CD14-positive monocyte (primary cell): ENCODE results near the gene ETAA1. TPM values are rescaled to one million over a fixed set of nuclear protein-coding genes. Genes with fewer than 3 reads are reported as not detected.

Experiments
- DNase-seq, 3 donors: peaks; one replicate each; pipeline ENCODE4 v3.0.0-alpha.2; 2011 to 2022
- H2AFZ ChIP-seq: 2 replicates; pipeline ENCODE4 v1.6.0; 2012; ENCODE audit warnings: mild to moderate bottlenecking, low read depth, low read length, inconsistent platforms; ENCODE audit not compliant: insufficient read depth, poor library complexity, severe bottlenecking
- H3K27ac ChIP-seq, 2 donors: 1 replicate in 1 of 2; 2 replicates in 1 of 2; pipeline ENCODE4 v1.5.1; 2012 to 2013; ENCODE audit warnings: low read length in 2 of 2, control low read depth in 1 of 2, inconsistent platforms in 1 of 2, low read depth in 1 of 2, mild to moderate bottlenecking in 1 of 2
- H3K27me3 ChIP-seq, 2 donors: one replicate each; pipeline versions ENCODE4 v1.6.0 to v1.6.1; 2011 to 2013; ENCODE audit warnings: low read length in 2 of 2; ENCODE audit not compliant: control insufficient read depth in 2 of 2, insufficient read depth in 2 of 2
- H3K36me3 ChIP-seq, 2 donors: replicated peaks in 1 of 2; 1 replicate in 1 of 2; 2 replicates in 1 of 2; pipeline versions ENCODE4 v1.5.1 to v1.6.1; 2012 to 2013; ENCODE audit warnings: low read length in 2 of 2, control low read depth in 1 of 2, inconsistent platforms in 1 of 2, mild to moderate bottlenecking in 1 of 2; ENCODE audit not compliant: insufficient read depth in 2 of 2, control insufficient read depth in 1 of 2
- H3K4me1 ChIP-seq, 2 donors: 1 replicate in 1 of 2; 2 replicates in 1 of 2; pipeline versions ENCODE4 v1.5.1 to v1.6.1; 2012 to 2013; ENCODE audit warnings: low read length in 2 of 2, control low read depth in 1 of 2, inconsistent platforms in 1 of 2, mild to moderate bottlenecking in 1 of 2, moderate library complexity in 1 of 2; ENCODE audit not compliant: insufficient read depth in 2 of 2, control insufficient read depth in 1 of 2
- H3K4me2 ChIP-seq: replicated peaks from 2 replicates; pipeline ENCODE3; 2012; ENCODE audit warnings: low read length, moderate library complexity, mild to moderate bottlenecking; ENCODE audit not compliant: poor library complexity, severe bottlenecking; ENCODE audit errors: extremely low read depth
- H3K4me3 ChIP-seq, 3 experiments: fragments of 200-600 bp in 1 of 3; sonication (generic) in 1 of 3; replicated peaks in 1 of 3; 1 replicate in 2 of 3; 2 replicates in 1 of 3; pipeline ENCODE4 v1.5.1; 2011 to 2013; ENCODE audit warnings: low read length in 3 of 3, mild to moderate bottlenecking in 3 of 3, control low read depth in 2 of 3, low read depth in 2 of 3, inconsistent platforms in 1 of 3, moderate library complexity in 1 of 3
- H3K79me2 ChIP-seq: 2 replicates; pipeline ENCODE4 v1.6.0; 2012; ENCODE audit warnings: mild to moderate bottlenecking, control low read depth, inconsistent platforms, low read length, moderate library complexity; ENCODE audit not compliant: insufficient read depth
- H3K9ac ChIP-seq: 2 replicates; pipeline ENCODE4 v1.6.0; 2017; ENCODE audit warnings: low read length, mild to moderate bottlenecking; ENCODE audit not compliant: insufficient read depth, poor library complexity, severe bottlenecking
- H3K9me3 ChIP-seq, 2 donors: replicated peaks in 1 of 2; 1 replicate in 1 of 2; 2 replicates in 1 of 2; pipeline versions ENCODE4 v1.5.1 to v1.6.1; 2012 to 2013; ENCODE audit warnings: low read length in 2 of 2, control low read depth in 1 of 2; ENCODE audit not compliant: control insufficient read depth in 1 of 2, insufficient read depth in 1 of 2
- H4K20me1 ChIP-seq: 2 replicates; pipeline ENCODE4 v1.6.0; 2012; ENCODE audit warnings: mild to moderate bottlenecking, low read length, control low read depth, moderate library complexity; ENCODE audit not compliant: insufficient read depth
- H3K27ac Mint-ChIP-seq, 7 donors: one replicate each; pipeline ENCODE4 v1.8.0; 2020; ENCODE audit warnings: mild to moderate bottlenecking in 7 of 7, mixed read lengths in 7 of 7, moderate library complexity in 6 of 7, inconsistent platforms in 2 of 7
- H3K27me3 Mint-ChIP-seq, 3 donors: one replicate each; pipeline ENCODE4 v1.8.0; 2021 to 2022; ENCODE audit warnings: low read depth in 3 of 3, mild to moderate bottlenecking in 3 of 3, mixed read lengths in 3 of 3, moderate library complexity in 3 of 3, inconsistent platforms in 1 of 3
- H3K36me3 Mint-ChIP-seq, 2 donors: one replicate each; pipeline ENCODE4 v1.8.0; 2020; ENCODE audit warnings: mixed read lengths in 2 of 2, inconsistent platforms in 1 of 2, mild to moderate bottlenecking in 1 of 2
- H3K4me1 Mint-ChIP-seq: one replicate; pipeline ENCODE4 v1.8.0; 2020; ENCODE audit warnings: mild to moderate bottlenecking, mixed read lengths
- H3K4me3 Mint-ChIP-seq, 2 donors: one replicate each; pipeline ENCODE4 v1.8.0; 2020; ENCODE audit warnings: mild to moderate bottlenecking in 2 of 2, mixed read lengths in 2 of 2, moderate library complexity in 1 of 2
- H3K9me3 Mint-ChIP-seq, 7 donors: one replicate each; pipeline ENCODE4 v1.8.0; 2020 to 2022; ENCODE audit warnings: mixed read lengths in 7 of 7, mild to moderate bottlenecking in 6 of 7, moderate library complexity in 6 of 7, inconsistent platforms in 2 of 7
- CTCF ChIP-seq: fragments of 200-600 bp; IDR thresholded peaks from one replicate; pipeline ENCODE4 v1.8.0; 2022; ENCODE audit warnings: antibody characterized with exemption, mild to moderate bottlenecking
- WGBS: methylation state at CpG from one replicate; pipeline ENCODE4 v1.1.5; 2013; ENCODE audit warnings: missing lambda C conversion rate; ENCODE audit not compliant: insufficient coverage; 5-methylcytosine and 5-hydroxymethylcytosine counted together
- intact Hi-C, 2 donors: fragments of 100-400 bp; cut with micrococcal nuclease; formaldehyde crosslinking; loops; one replicate each; pipeline versions ENCODE4 v1.15.0 to v1.15.1; 2023
- polyA plus RNA-seq, 3 donors: library from polyadenylated mRNA; depleted of rRNA in 1 of 3; unstranded in 2 of 3; stranded (reverse) in 1 of 3; fragments of 300-500 nt in 2 of 3; fragments of >200 nt in 1 of 3; fragmentation: Illumina TruSeq in 2 of 3; gene quantifications; 1 replicate in 2 of 3; 2 replicates in 1 of 3; pipeline ENCODE4 v1.2.3, GENCODE V29; 2012 to 2021

ETAA1 gene
- polyA plus RNA-seq, 3 donors, result 0.78 to 2.8 (median 1.7) TPM

DNA sequence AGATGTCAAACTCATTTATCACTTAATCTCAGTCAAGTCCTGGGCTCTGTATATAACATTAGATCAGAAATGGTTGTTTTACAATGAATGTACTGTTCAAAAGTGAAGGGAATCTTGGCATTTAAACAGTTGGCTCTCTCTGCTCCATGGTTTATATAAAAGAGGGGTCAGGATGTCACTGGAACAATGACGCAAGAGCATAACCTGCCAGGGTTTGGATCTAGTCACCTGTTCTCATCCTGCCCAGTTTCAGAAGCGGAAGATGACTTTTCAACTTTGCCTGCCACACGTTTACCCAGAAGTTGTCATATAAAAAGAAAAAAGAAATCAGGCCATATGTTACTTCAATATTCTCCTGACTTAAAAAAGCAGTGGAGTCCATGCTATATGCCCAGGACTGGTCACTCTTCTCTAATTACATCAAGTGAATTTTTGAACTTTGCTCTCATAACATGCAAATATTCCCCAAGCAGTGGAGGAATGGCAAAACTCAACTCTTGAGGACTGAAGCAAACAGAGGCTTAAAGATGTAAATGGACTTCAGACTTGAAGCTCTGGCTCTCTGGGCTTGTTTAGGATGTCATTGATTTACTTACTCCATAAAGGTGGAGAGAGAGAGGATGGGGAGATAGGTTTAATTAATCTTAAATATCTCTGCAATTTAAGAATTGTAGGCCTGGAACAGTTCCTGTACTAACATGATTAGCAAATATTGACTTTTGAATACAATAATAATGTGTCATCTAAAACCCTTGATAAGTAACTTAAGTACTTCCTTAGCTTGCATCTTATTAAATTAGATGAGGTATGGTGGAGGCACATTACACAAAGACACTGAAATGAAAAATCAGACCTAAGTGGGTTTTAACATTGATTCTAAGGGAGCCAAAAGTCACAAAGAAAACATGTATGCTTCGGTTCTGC is 58.3 kb downstream of the ETAA1 start:
- no peak for TF ChIP-seq CTCF
- no peak overlapping the region for H3K27ac Mint-ChIP-seq
- no peak overlapping the region for H3K4me3 ChIP-seq
- no peaks in the 10 kb centered on the region for H3K4me1 ChIP-seq
- H3K27me3 ChIP-seq, result no peaks in the 10 kb centered on the region
- no peaks in the 10 kb centered on the region for H3K79me2 ChIP-seq
- no peak for DNase-seq
- peaks cover 0 to 10% (median 4%) of the 10 kb centered on the region in 7 donors for H3K9me3 Mint-ChIP-seq
- WGBS, result 88% methylated on average over 3 of the region's 4 CpGs
- no peaks in the 10 kb centered on the region for H3K27me3 Mint-ChIP-seq
- intact Hi-C loops, result no loop called here
- H3K36me3 ChIP-seq, result no peaks in the 10 kb centered on the region
- no peak overlapping the region for H3K27ac ChIP-seq
- no peaks in the 10 kb centered on the region for H3K9me3 ChIP-seq
- no peak overlapping the region for H3K4me2 ChIP-seq
- no peak overlapping the region for H2AFZ ChIP-seq
- no peaks in the 10 kb centered on the region for H3K36me3 Mint-ChIP-seq
- no peak overlapping the region for H3K9ac ChIP-seq
- H3K4me3 Mint-ChIP-seq, result no peak overlapping the region
- H3K4me1 Mint-ChIP-seq, result no peaks in the 10 kb centered on the region
- no peaks in the 10 kb centered on the region for H4K20me1 ChIP-seq

DNA sequence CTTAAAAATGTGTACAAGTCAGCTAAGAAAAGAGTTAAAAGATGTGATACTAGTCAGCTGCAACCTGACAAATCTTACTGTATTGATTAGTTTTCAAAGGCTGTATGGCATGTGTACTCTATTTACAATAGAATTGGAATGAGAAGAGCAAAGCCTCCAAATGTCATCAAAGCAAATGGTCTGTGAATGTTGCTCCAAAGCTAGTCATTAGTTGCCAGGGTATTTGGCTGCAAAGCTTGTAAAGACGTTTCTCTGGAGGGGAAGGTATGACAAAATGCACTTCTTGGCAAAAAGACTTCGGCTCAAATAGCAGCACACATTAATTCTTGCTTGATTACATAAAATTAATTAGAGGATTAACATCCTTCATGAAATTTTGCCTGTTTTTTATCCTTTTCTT is 59.3 kb downstream of the ETAA1 start:
- Histone ChIP-seq H3K9ac (no peak overlapping the region), H3K79me2 (no peaks in the 10 kb centered on the region), H4K20me1 (no peaks in the 10 kb centered on the region), H3K4me2 (no peak overlapping the region), H3K4me1 (no peaks in the 10 kb centered on the region), H3K9me3 (no peaks in the 10 kb centered on the region), H3K27ac (no peak overlapping the region), H3K27me3 (no peaks in the 10 kb centered on the region), H2AFZ (no peak overlapping the region), H3K36me3 (no peaks in the 10 kb centered on the region), H3K4me3 (no peak overlapping the region)
- TF ChIP-seq CTCF, result no peak
- H3K4me1 Mint-ChIP-seq, result no peaks in the 10 kb centered on the region
- no peaks in the 10 kb centered on the region for H3K36me3 Mint-ChIP-seq
- H3K9me3 Mint-ChIP-seq, result peaks cover 0 to 8% (median 2%) of the 10 kb centered on the region in 7 donors
- no peak for DNase-seq
- no peaks in the 10 kb centered on the region for H3K27me3 Mint-ChIP-seq
- intact Hi-C loops, result no loop called here
- no peak overlapping the region for H3K27ac Mint-ChIP-seq
- H3K4me3 Mint-ChIP-seq, result no peak overlapping the region
- no CpG with 5 or more reads among the region's 2 CpGs for WGBS
